H1 (cell line): ENCODE results near the gene ARHGEF10L. TPM values are rescaled to one million over a fixed set of nuclear protein-coding genes. Genes with fewer than 3 reads are reported as not detected.

Experiments
- CTCF ChIA-PET: fragments of 300-600 bp; sonication (Branson Sonifier 250); formaldehyde crosslinking; loops from one replicate; lab custom pipeline; 2021; ENCODE audit not compliant: partially characterized antibody; lab: Charles Lee
- POLR2A ChIA-PET: fragments of 300-600 bp; sonication (Branson Sonifier 250); formaldehyde crosslinking; loops from one replicate; lab custom pipeline; 2021; ENCODE audit warnings: inconsistent platforms; ENCODE audit not compliant: partially characterized antibody; lab: Charles Lee
- DNase-seq, 2 experiments: peaks; one replicate each; pipeline versions ENCODE4 v3.0.0 to v3.0.0-alpha.2; 2010 to 2022; ENCODE audit warnings: low spot score in 2 of 2, low read depth in 1 of 2, mixed read lengths in 1 of 2
- FAIRE-seq: peaks from 2 replicates; lab custom pipeline; 2011; peaks lifted over from hg19 to GRCh38; lab: Jason Lieb, UNC
- H2AFZ ChIP-seq: 2 replicates; pipeline ENCODE4 v1.8.1; 2012; ENCODE audit warnings: low read length, inconsistent platforms
- H2AK5ac ChIP-seq: 2 replicates; pipeline ENCODE4 v1.6.1; 2013; ENCODE audit warnings: low read depth, low read length
- H2BK120ac ChIP-seq: replicated peaks from 2 replicates; pipeline ENCODE3; 2013; ENCODE audit warnings: low read depth, low read length, inconsistent platforms
- H2BK12ac ChIP-seq: 2 replicates; pipeline ENCODE4 v1.6.1; 2013; ENCODE audit warnings: low read depth, low read length
- H2BK15ac ChIP-seq: 2 replicates; pipeline ENCODE4 v1.6.1; 2013; ENCODE audit warnings: low read length
- H2BK20ac ChIP-seq: 2 replicates; pipeline ENCODE4 v1.6.1; 2013; ENCODE audit warnings: low read length
- H2BK5ac ChIP-seq: 2 replicates; pipeline ENCODE4 v1.6.1; 2013; ENCODE audit warnings: low read depth, low read length
- H3K14ac ChIP-seq: 2 replicates; pipeline ENCODE4 v1.6.1; 2013; ENCODE audit warnings: inconsistent platforms; ENCODE audit not compliant: insufficient read length
- H3K18ac ChIP-seq: 2 replicates; pipeline ENCODE4 v1.6.1; 2013; ENCODE audit warnings: low read length; ENCODE audit errors: extremely low read depth
- H3K23ac ChIP-seq: 2 replicates; pipeline ENCODE4 v1.6.1; 2013; ENCODE audit warnings: inconsistent platforms; ENCODE audit not compliant: insufficient read length
- H3K23me2 ChIP-seq: 2 replicates; pipeline ENCODE4 v1.6.1; 2013; ENCODE audit warnings: low read depth, low read length
- H3K27ac ChIP-seq: 2 replicates; pipeline ENCODE4 v1.6.1; 2011; ENCODE audit warnings: low read depth, low read length, inconsistent platforms
- H3K27me3 ChIP-seq, 4 experiments: replicated peaks in 1 of 4; 1 replicate in 1 of 4; 2 replicates in 3 of 4; pipeline versions ENCODE4 v1.6.1 to v1.8.1; 2011 to 2013; ENCODE audit warnings: low read length in 3 of 4, mild to moderate bottlenecking in 3 of 4, inconsistent platforms in 2 of 4, mixed read lengths in 2 of 4, moderate library complexity in 1 of 4; ENCODE audit not compliant: control insufficient read depth in 3 of 4, insufficient read depth in 3 of 4; ENCODE audit errors: extremely low read depth in 1 of 4
- H3K36me3 ChIP-seq, 4 experiments: 2 replicates each; pipeline versions ENCODE4 v1.6.1 to v1.8.1; 2011 to 2013; ENCODE audit warnings: mild to moderate bottlenecking in 4 of 4, low read length in 3 of 4, moderate library complexity in 2 of 4, control low read depth in 1 of 4, inconsistent platforms in 1 of 4; ENCODE audit not compliant: insufficient read depth in 4 of 4, control insufficient read depth in 2 of 4
- H3K4ac ChIP-seq: replicated peaks from 2 replicates; pipeline ENCODE3; 2013; ENCODE audit warnings: low read length, low read depth, mixed read lengths, inconsistent platforms; ENCODE audit not compliant: insufficient read length
- H3K4me1 ChIP-seq, 4 experiments: replicated peaks in 1 of 4; 1 replicate in 1 of 4; 2 replicates in 3 of 4; pipeline versions ENCODE4 v1.6.1 to v1.8.1; 2011 to 2013; ENCODE audit warnings: low read length in 3 of 4, inconsistent platforms in 2 of 4, mixed read lengths in 1 of 4; ENCODE audit not compliant: insufficient read depth in 4 of 4, control insufficient read depth in 3 of 4
- H3K4me2 ChIP-seq, 2 experiments: 2 replicates each; pipeline versions ENCODE4 v1.6.1 to v1.8.1; 2011 to 2013; ENCODE audit warnings: low read depth in 2 of 2, low read length in 2 of 2, control low read depth in 1 of 2, inconsistent platforms in 1 of 2, mild to moderate bottlenecking in 1 of 2; ENCODE audit not compliant: insufficient read depth in 1 of 2
- H3K4me3 ChIP-seq, 4 experiments: fragments of 200-600, 300-600 bp in 1 of 4; sonication (generic), shearing (Covaris generic), sonication (Bioruptor Twin) in 1 of 4; 2 replicates each; pipeline versions ENCODE4 v1.5.1 to v1.8.1; 2011 to 2016; ENCODE audit warnings: low read length in 4 of 4, low read depth in 3 of 4, control low read depth in 2 of 4, inconsistent platforms in 2 of 4, mild to moderate bottlenecking in 2 of 4, mixed read lengths in 1 of 4, moderate library complexity in 1 of 4; ENCODE audit not compliant: insufficient read depth in 2 of 4; ENCODE audit errors: extremely low read depth in 1 of 4
- H3K56ac ChIP-seq: replicated peaks from 2 replicates; pipeline ENCODE3; 2013; ENCODE audit warnings: low read depth, mild to moderate bottlenecking, mixed read lengths, low read length, inconsistent platforms; ENCODE audit not compliant: insufficient read length
- H3K79me1 ChIP-seq: 2 replicates; pipeline ENCODE4 v1.6.1; 2013; ENCODE audit warnings: low read depth, low read length, control low read depth
- H3K79me2 ChIP-seq, 2 experiments: 2 replicates each; pipeline versions ENCODE4 v1.6.1 to v1.8.1; 2012 to 2013; ENCODE audit warnings: low read length in 2 of 2, mild to moderate bottlenecking in 2 of 2, inconsistent platforms in 1 of 2; ENCODE audit not compliant: insufficient read depth in 2 of 2, control insufficient read depth in 1 of 2
- H3K9ac ChIP-seq, 4 experiments: replicated peaks in 1 of 4; 1 replicate in 1 of 4; 2 replicates in 3 of 4; pipeline versions ENCODE4 v1.6.1 to v1.8.1; 2011 to 2013; ENCODE audit warnings: low read depth in 3 of 4, low read length in 3 of 4, control low read depth in 2 of 4, mild to moderate bottlenecking in 2 of 4, moderate library complexity in 2 of 4, inconsistent platforms in 1 of 4; ENCODE audit errors: extremely low read depth in 1 of 4
- H3K9me3 ChIP-seq, 2 experiments: 2 replicates each; pipeline versions ENCODE4 v1.6.1 to v1.8.1; 2012 to 2013; ENCODE audit warnings: mild to moderate bottlenecking in 2 of 2, moderate library complexity in 2 of 2, control low read depth in 1 of 2, inconsistent platforms in 1 of 2, low read depth in 1 of 2, low read length in 1 of 2, mixed read lengths in 1 of 2; ENCODE audit not compliant: insufficient read depth in 2 of 2
- H4K20me1 ChIP-seq, 2 experiments: replicated peaks in 1 of 2; 2 replicates each; pipeline versions ENCODE3 to v1.8.1; 2011 to 2013; ENCODE audit warnings: inconsistent platforms in 2 of 2, low read length in 2 of 2, mild to moderate bottlenecking in 1 of 2; ENCODE audit not compliant: insufficient read depth in 2 of 2, control insufficient read depth in 1 of 2
- H4K5ac ChIP-seq: 2 replicates; pipeline ENCODE4 v1.6.1; 2013; ENCODE audit warnings: low read length, low read depth, mixed read lengths, inconsistent platforms; ENCODE audit not compliant: insufficient read length
- H4K8ac ChIP-seq: 2 replicates; pipeline ENCODE4 v1.8.0; 2013; ENCODE audit warnings: mild to moderate bottlenecking, moderate library complexity, low read length, inconsistent platforms; ENCODE audit not compliant: insufficient read depth; ENCODE audit errors: extremely low read depth
- H4K91ac ChIP-seq: replicated peaks from 2 replicates; pipeline ENCODE3; 2013; ENCODE audit warnings: low read length, mixed read lengths, inconsistent platforms; ENCODE audit not compliant: insufficient read length
- JUND ChIP-seq: IDR thresholded peaks from 2 replicates; pipeline ENCODE4 v1.6.1; 2011; ENCODE audit warnings: mild to moderate bottlenecking, improper control_type of control experiment, low read length
- NANOG ChIP-seq: IDR thresholded peaks from 2 replicates; pipeline ENCODE4 v1.6.1; 2011; ENCODE audit warnings: low read length, low read depth, mild to moderate bottlenecking, inconsistent platforms; ENCODE audit not compliant: insufficient read depth, poor library complexity, severe bottlenecking
- NRF1 ChIP-seq: IDR thresholded peaks from 2 replicates; pipeline ENCODE4 v1.6.1; 2011; ENCODE audit warnings: mild to moderate bottlenecking, low read depth, low read length, improper control_type of control experiment
- POLR2AphosphoS5 ChIP-seq: IDR thresholded peaks from 2 replicates; pipeline ENCODE4 v1.6.1; 2011; ENCODE audit warnings: low read depth, low read length
- RFX5 ChIP-seq: IDR thresholded peaks from 2 replicates; pipeline ENCODE4 v1.6.1; 2011; ENCODE audit warnings: low read depth, low read length, improper control_type of control experiment, borderline replicate concordance
- SRF ChIP-seq: IDR thresholded peaks from 2 replicates; pipeline ENCODE4 v1.6.1; 2011; ENCODE audit warnings: mild to moderate bottlenecking, low read depth, low read length, moderate library complexity
- SUZ12 ChIP-seq: fragments of 200-600 bp; sonication (generic); IDR thresholded peaks from 2 replicates; pipeline ENCODE4 v1.6.1; 2012; ENCODE audit warnings: mild to moderate bottlenecking, inconsistent platforms, low read length, moderate library complexity, mixed read lengths
- TAF1 ChIP-seq: IDR thresholded peaks from 2 replicates; pipeline ENCODE4 v1.6.1; 2011; ENCODE audit warnings: mild to moderate bottlenecking, low read depth, low read length
- TBP ChIP-seq: IDR thresholded peaks from 2 replicates; pipeline ENCODE4 v1.6.1; 2011; ENCODE audit warnings: low read depth, low read length, improper control_type of control experiment
- WGBS, 2 experiments: shearing (Covaris generic) in 1 of 2; methylation state at CpG; one replicate each; pipeline versions ENCODE4 v1.1.6 to v1.1.7; 2013 to 2015; ENCODE audit warnings: low lambda C conversion rate in 2 of 2, mixed read lengths in 2 of 2, inconsistent platforms in 1 of 2, low coverage in 1 of 2, missing lambda C conversion rate in 1 of 2; ENCODE audit not compliant: insufficient replicate concordance in 2 of 2, insufficient coverage in 1 of 2, insufficient read length in 1 of 2; ENCODE audit errors: extremely low coverage in 1 of 2, missing lambda C conversion rate in 1 of 2; 5-methylcytosine and 5-hydroxymethylcytosine counted together
- polyA plus RNA-seq, 7 experiments: library from polyadenylated mRNA; depleted of rRNA in 3 of 7; stranded (reverse) in 5 of 7; unstranded in 2 of 7; fragments of >200 nt in 5 of 7; fragments of 200-250 nt in 2 of 7; gene quantifications; 1 replicate in 5 of 7; 2 replicates in 1 of 7; 4 replicates in 1 of 7; pipeline versions ENCODE4 v1.2.1 to v1.2.3, GENCODE V29; 2011 to 2013; ENCODE audit warnings: missing spikeins in 2 of 7, mixed read lengths in 2 of 7
- total RNA-seq: library from RNA; stranded (reverse); fragmentation: NEBNext Ultra II Directional; extraction: Animal tissue kit (Norgen Biotek cat#: 25700); gene quantifications from 2 replicates; pipeline ENCODE4 v1.2.1, GENCODE V29; 2021

The ARHGEF10L gene
- total and polyA plus RNA-seq, 2 of the 8 experiments (the other 6 are each of a cell fraction or from before 2014, with no cell fraction given): 33.6 to 39.6 TPM

GRCh38 chr1:17690906-17691634, 151.6 kb downstream of the ARHGEF10L start:
- Histone ChIP-seq H3K4me2 (no peak overlapping the region), H3K27ac (no peak overlapping the region), H3K14ac (no peak overlapping the region), H2AK5ac (no peak overlapping the region), H2BK12ac (no peak overlapping the region), H2BK120ac (no peak overlapping the region), H3K4me1 (peaks cover 0 to 6% (median 0%) of the 10 kb centered on the region in 4 experiments; a peak in 1 of 7 replicates), H2BK20ac (no peak overlapping the region), H4K5ac (no peak overlapping the region), H3K4me3 (no peak overlapping the region), H4K8ac (no peak overlapping the region), H3K79me1 (no peaks in the 10 kb centered on the region), H3K23me2 (no peaks in the 10 kb centered on the region), H3K4ac (no peak overlapping the region), H3K79me2 (no peaks in the 10 kb centered on the region), H2BK5ac (no peak overlapping the region), H3K36me3 (peaks cover 0 to 14% (median 5%) of the 10 kb centered on the region in 4 experiments; a peak in 3 of 8 replicates), H3K18ac (no peak overlapping the region), H2AFZ (no peak overlapping the region), H3K9me3 (no peaks in the 10 kb centered on the region), H3K9ac (no peak overlapping the region), H2BK15ac (no peak overlapping the region), H3K56ac (no peak overlapping the region), H3K23ac (no peak overlapping the region), H4K20me1 (peaks cover 0 to 6% of the 10 kb centered on the region in 2 experiments), H4K91ac (no peak overlapping the region), H3K27me3 (no peaks in the 10 kb centered on the region)
- POLR2A ChIA-PET: no interaction called here
- 81% methylated on average over 11 of the region's 11 CpGs; no CpG with 5 or more reads in 1 of the 2 experiments for WGBS, 2 experiments
- CTCF ChIA-PET: interaction anchor here (0.7 to 10.6 kb wide), 8 partner anchors 25 to 139 kb away, joined by 3 to 127 read pairs (median 5); no protein-coding TSS in a partner anchor
- FAIRE-seq (no peak), DNase-seq (no peak)
- TF ChIP-seq NANOG (no peak), POLR2AphosphoS5 (no peak), TBP (no peak), RFX5 (no peak), NRF1 (no peak), JUND (no peak), SUZ12 (no peak), TAF1 (no peak), SRF (no peak)
